Hepatocyte (in vitro differentiated cells): ENCODE measurements around the gene NPM1. TPM values are rescaled to one million over a fixed set of nuclear protein-coding genes. Genes with fewer than 3 reads are reported as not detected.

ENCODE experiments used
- DNase-seq: peaks from one replicate; pipeline ENCODE4 v3.0.0-alpha.2; 2016; ENCODE audit warnings: low spot score
- H2AFZ ChIP-seq: fragments of 200-600 bp; sonication (generic); 2 replicates; pipeline ENCODE4 v1.6.0; 2016; ENCODE audit warnings: antibody characterized with exemption, mild to moderate bottlenecking
- H3K27ac ChIP-seq: fragments of 200-600 bp; sonication (generic); 2 replicates; pipeline ENCODE4 v1.5.1; 2016; ENCODE audit warnings: mild to moderate bottlenecking
- H3K27me3 ChIP-seq: fragments of 200-600 bp; sonication (generic); 2 replicates; pipeline ENCODE4 v1.6.1; 2016
- H3K36me3 ChIP-seq: fragments of 200-600 bp; sonication (generic); replicated peaks from 2 replicates; pipeline ENCODE4 v1.5.1; 2016; ENCODE audit warnings: low read depth; ENCODE audit not compliant: insufficient read depth
- H3K4me1 ChIP-seq: fragments of 200-600 bp; sonication (generic); 2 replicates; pipeline ENCODE4 v1.5.1; 2016; ENCODE audit warnings: mild to moderate bottlenecking, moderate library complexity; ENCODE audit not compliant: insufficient read depth
- H3K4me2 ChIP-seq: fragments of 200-600 bp; sonication (generic); 2 replicates; pipeline ENCODE4 v1.6.0; 2016
- H3K4me3 ChIP-seq: fragments of 200-600 bp; sonication (generic); 2 replicates; pipeline ENCODE4 v1.5.1; 2016; ENCODE audit warnings: mild to moderate bottlenecking
- H3K79me2 ChIP-seq: fragments of 200-600 bp; sonication (generic); 2 replicates; pipeline ENCODE4 v1.6.0; 2017; ENCODE audit warnings: mild to moderate bottlenecking
- H3K9me2 ChIP-seq: fragments of 200-600 bp; sonication (generic); replicated peaks from 2 replicates; pipeline ENCODE4 v1.6.0; 2017; ENCODE audit warnings: mild to moderate bottlenecking; ENCODE audit not compliant: insufficient read depth
- H3K9me3 ChIP-seq: fragments of 200-600 bp; sonication (generic); 2 replicates; pipeline ENCODE4 v1.5.1; 2016; ENCODE audit warnings: low read depth, mild to moderate bottlenecking
- H4K20me1 ChIP-seq: fragments of 200-600 bp; sonication (generic); 2 replicates; pipeline ENCODE4 v1.6.0; 2016; ENCODE audit warnings: mild to moderate bottlenecking; ENCODE audit not compliant: insufficient read depth, poor library complexity, severe bottlenecking
- CTCF ChIP-seq: fragments of 200-600 bp; sonication (generic); IDR thresholded peaks from 2 replicates; pipeline ENCODE4 v1.5.1; 2016; ENCODE audit warnings: antibody characterized with exemption, mild to moderate bottlenecking; ENCODE audit not compliant: poor library complexity
- EZH2 ChIP-seq: fragments of 200-600 bp; sonication (generic); IDR thresholded peaks from 2 replicates; pipeline ENCODE4 v1.6.1; 2016; ENCODE audit warnings: antibody characterized with exemption, mild to moderate bottlenecking, borderline replicate concordance
- EZH2phosphoT487 ChIP-seq: fragments of 200-600 bp; sonication (generic); IDR thresholded peaks from one replicate; pipeline ENCODE4 v1.6.1; 2018; ENCODE audit warnings: antibody characterized with exemption, mild to moderate bottlenecking, low read depth, moderate library complexity; ENCODE audit not compliant: unreplicated experiment, severe bottlenecking
- WGBS: methylation state at CpG from one replicate; pipeline ENCODE4 v1.1.6; 2016; ENCODE audit warnings: low lambda C conversion rate; ENCODE audit errors: missing lambda C conversion rate; 5-methylcytosine and 5-hydroxymethylcytosine counted together
- microRNA-seq: library from miRNA; unstranded; fragments of <30 nt; microRNA quantifications from one replicate; pipeline ENCODE4, GENCODE V29; 2017
- polyA plus RNA-seq: library from polyadenylated mRNA; unstranded; fragments of >200 nt; fragmentation: Nextera tagmentation; extraction: Ambion mirVana; gene quantifications from 2 replicates; pipeline ENCODE4 v1.2.1, GENCODE V29; 2016
- small RNA-seq: library from RNA; depleted of rRNA; stranded (forward); fragments of <200 nt; gene quantifications from one replicate; pipeline ENCODE3, GENCODE V24; 2014
- total RNA-seq: library from RNA; depleted of rRNA; stranded (reverse); fragments of >200 nt; gene quantifications from 2 replicates; pipeline ENCODE4 v1.2.3, GENCODE V29; 2014

Gene NPM1
- total and polyA plus RNA-seq, 2 experiments from 2014 or later: 443 to 1,088 TPM

- Histone ChIP-seq H3K9me2 (no peaks in the 10 kb centered on the region), H4K20me1 (no peaks in the 10 kb centered on the region), H3K9me3 (no peaks in the 10 kb centered on the region), H2AFZ (no peak overlapping the region), H3K36me3 (no peaks in the 10 kb centered on the region), H3K4me3 (no peak overlapping the region), H3K4me2 (no peak overlapping the region), H3K27me3 (no peaks in the 10 kb centered on the region), H3K4me1 (no peaks in the 10 kb centered on the region), H3K79me2 (no peaks in the 10 kb centered on the region), H3K27ac (no peak overlapping the region)
- WGBS: 81% methylated on average over 6 of the region's 6 CpGs
- TF ChIP-seq CTCF (no peak), EZH2 (no peak), EZH2phosphoT487 (no peak)
- DNase-seq: no peak
Measured at GRCh38 chr5:171459839-171460238, 72.2 kb downstream of the NPM1 start.

Small RNAs within 50 kb of the gene (microRNA-seq; reads per million reads assigned to microRNA genes)
- gene MIR3912: 2.2 reads per million

Small RNAs within 50 kb of the gene (small RNA-seq; reads per million reads assigned to genes)
- gene AC091980.1 (not detected), gene MIR3912 (0.87 reads per million, percentile 66 among the genes with 10 or more reads in this experiment), gene RN7SL339P (not detected), gene SNORA70J (0.09 reads per million)

Other genes starting within 250 kb of the NPM1 start
- not detected in 2 replicates for gene TLX3, start 78.6 kb upstream of the NPM1 start, total RNA-seq
- 0.22 TPM in 1 of 2 replicates, not detected in the other for gene TLX3, start 78.6 kb upstream of the NPM1 start, polyA plus RNA-seq
- gene FGF18, start 31.8 kb downstream of the NPM1 start, total RNA-seq: 1.00 and 2.2 TPM in 2 replicates
- gene FGF18, start 31.8 kb downstream of the NPM1 start, polyA plus RNA-seq: 6.5 and 7.2 TPM in 2 replicates